Liver (tissue), 3 donors: ENCODE measurements around the gene TAS2R8.

Source experiments
- CTCF ChIP-seq: fragments of 150-350 bp; IDR thresholded peaks from 2 replicates; pipeline ENCODE4 v1.5.1; 2017; ENCODE audit warnings: improper control_type of control experiment, low read depth, low read length; ENCODE audit not compliant: missing input control
- HNF4G ChIP-seq: IDR thresholded peaks from 2 replicates; pipeline ENCODE4 v1.6.1; 2016; ENCODE audit warnings: antibody characterized with exemption
- JUND ChIP-seq, 2 donors: IDR thresholded peaks; 2 replicates each; pipeline ENCODE4 v1.6.1; 2016; ENCODE audit warnings: antibody characterized with exemption in 2 of 2
- MAX ChIP-seq: IDR thresholded peaks from 2 replicates; pipeline ENCODE4 v1.6.1; 2016; ENCODE audit warnings: antibody characterized with exemption
- RAD21 ChIP-seq, 2 donors: IDR thresholded peaks; 2 replicates each; pipeline ENCODE4 v1.6.1; 2016; ENCODE audit warnings: antibody characterized with exemption in 2 of 2, mild to moderate bottlenecking in 2 of 2
- REST ChIP-seq: IDR thresholded peaks from 2 replicates; pipeline ENCODE4 v1.6.1; 2016; ENCODE audit warnings: antibody characterized with exemption, mild to moderate bottlenecking
- SP1 ChIP-seq: IDR thresholded peaks from 2 replicates; pipeline ENCODE4 v1.6.1; 2018; ENCODE audit warnings: antibody characterized with exemption, mild to moderate bottlenecking
- TAF1 ChIP-seq: conservative IDR thresholded peaks from 2 replicates; pipeline ENCODE4 v1.6.1; 2016; ENCODE audit warnings: antibody characterized with exemption, mild to moderate bottlenecking
- YY1 ChIP-seq: IDR thresholded peaks from 2 replicates; pipeline ENCODE4 v1.6.1; 2016; ENCODE audit warnings: antibody characterized with exemption, mild to moderate bottlenecking
- ZBTB33 ChIP-seq: IDR thresholded peaks from 2 replicates; pipeline ENCODE4 v1.6.1; 2016; ENCODE audit warnings: antibody characterized with exemption
- donor health status: healthy.
- donor health status: healthy.

- no peak for TF ChIP-seq MAX
- no peak for TF ChIP-seq YY1
- no peak for TF ChIP-seq RAD21 (IDR thresholded peaks at IDR 0.05)
- no peak for TF ChIP-seq CTCF
- TF ChIP-seq SP1 = no peak
- TF ChIP-seq ZBTB33 = no peak
- TF ChIP-seq JUND (IDR thresholded peaks at IDR 0.05) = no peak
- no peak for TF ChIP-seq TAF1
- no peak for TF ChIP-seq HNF4G
- TF ChIP-seq REST = no peak
Measured at GRCh38 chr12:10826258-10826657, 19.2 kb upstream of the TAS2R8 start, which contains the start of gene TAS2R10.
